BLaER1 (cell line): Measurements from ENCODE around the gene FGFBP1.
A peak's percentile ranks its signal among the peaks of the same experiment; 100 is the strongest.

ENCODE experiments used
- H3K27ac ChIP-seq: shearing (Covaris generic); formaldehyde crosslinking; 2 replicates; pipeline ENCODE4 v1.8.1; 2022
- H3K27me3 ChIP-seq: shearing (Covaris generic); formaldehyde crosslinking; 2 replicates; pipeline ENCODE4 v1.8.1; 2022
- H3K36me3 ChIP-seq: shearing (Covaris generic); formaldehyde crosslinking; 2 replicates; pipeline ENCODE4 v1.8.1; 2022
- H3K4me1 ChIP-seq: shearing (Covaris generic); formaldehyde crosslinking; 2 replicates; pipeline ENCODE4 v1.8.1; 2022
- H3K4me2 ChIP-seq: shearing (Covaris generic); formaldehyde crosslinking; 2 replicates; pipeline ENCODE4 v1.8.1; 2022
- H3K4me3 ChIP-seq: shearing (Covaris generic); formaldehyde crosslinking; 2 replicates; pipeline ENCODE4 v1.8.1; 2022
- H3K9ac ChIP-seq: shearing (Covaris generic); formaldehyde crosslinking; 2 replicates; pipeline ENCODE4 v1.8.1; 2022
- H3K9me3 ChIP-seq: shearing (Covaris generic); formaldehyde crosslinking; 2 replicates; pipeline ENCODE4 v1.8.1; 2022
- H4K20me1 ChIP-seq: shearing (Covaris generic); formaldehyde crosslinking; 2 replicates; pipeline ENCODE4 v1.8.1; 2022
- Cebpa-rat ChIP-seq: shearing (Covaris generic); IDR thresholded peaks from 2 replicates; pipeline ENCODE4 v1.8.1; 2022

FGFBP1 gene

GRCh38 chr4:15947684-15948083 lies 9.1 kb upstream of the FGFBP1 start:
- Histone ChIP-seq H3K9me3 (peaks cover under 1% of the 10 kb centered on the region; the same call in 1 of the 2 replicates), H3K36me3 (no peaks in the 10 kb centered on the region), H3K9ac (no peak overlapping the region), H3K4me3 (no peak overlapping the region), H3K27me3 (no peaks in the 10 kb centered on the region), H3K4me2 (no peak overlapping the region), H4K20me1 (no peaks in the 10 kb centered on the region), H3K4me1 (no peaks in the 10 kb centered on the region), H3K27ac (no peak overlapping the region)
- TF ChIP-seq Cebpa-rat: no peak

GRCh38 chr4:15945516-15945915 lies 7.0 kb upstream of the FGFBP1 start:
- no peaks in the 10 kb centered on the region for H3K27me3 ChIP-seq
- no peak for TF ChIP-seq Cebpa-rat
- H3K9ac ChIP-seq: no peak overlapping the region
- no peaks in the 10 kb centered on the region for H4K20me1 ChIP-seq
- H3K9me3 ChIP-seq: no peaks in the 10 kb centered on the region
- H3K27ac ChIP-seq: no peak overlapping the region
- no peaks in the 10 kb centered on the region for H3K4me1 ChIP-seq
- no peak overlapping the region for H3K4me3 ChIP-seq
- no peak overlapping the region for H3K4me2 ChIP-seq
- H3K36me3 ChIP-seq: no peaks in the 10 kb centered on the region

GRCh38 chr4:15944895-15945294 lies 6.4 kb upstream of the FGFBP1 start:
- no peak for TF ChIP-seq Cebpa-rat
- no peaks in the 10 kb centered on the region for H3K36me3 ChIP-seq
- H3K27ac ChIP-seq: no peak overlapping the region
- H4K20me1 ChIP-seq: no peaks in the 10 kb centered on the region
- no peaks in the 10 kb centered on the region for H3K4me1 ChIP-seq
- no peaks in the 10 kb centered on the region for H3K27me3 ChIP-seq
- no peak overlapping the region for H3K4me3 ChIP-seq
- H3K9ac ChIP-seq: no peak overlapping the region
- no peak overlapping the region for H3K4me2 ChIP-seq
- H3K9me3 ChIP-seq: no peaks in the 10 kb centered on the region

GRCh38 chr4:15942283-15942682 lies 3.7 kb upstream of the FGFBP1 start:
- no peak overlapping the region for H3K9ac ChIP-seq
- H3K4me3 ChIP-seq: no peak overlapping the region
- H3K9me3 ChIP-seq: no peaks in the 10 kb centered on the region
- H3K27ac ChIP-seq: no peak overlapping the region
- H3K4me2 ChIP-seq: no peak overlapping the region
- H3K27me3 ChIP-seq: no peaks in the 10 kb centered on the region
- TF ChIP-seq Cebpa-rat: no peak
- no peaks in the 10 kb centered on the region for H3K36me3 ChIP-seq
- H4K20me1 ChIP-seq: no peaks in the 10 kb centered on the region
- no peaks in the 10 kb centered on the region for H3K4me1 ChIP-seq

- Histone ChIP-seq H3K36me3 (no peaks in the 10 kb centered on the region), H3K27ac (no peak overlapping the region), H3K9ac (no peak overlapping the region), H3K4me2 (no peak overlapping the region), H3K27me3 (no peaks in the 10 kb centered on the region), H4K20me1 (no peaks in the 10 kb centered on the region), H3K9me3 (peaks cover 3% of the 10 kb centered on the region; the same call in 1 of the 2 replicates), H3K4me3 (no peak overlapping the region), H3K4me1 (no peaks in the 10 kb centered on the region)
- no peak for TF ChIP-seq Cebpa-rat
These were observed 358 bp downstream of the FGFBP1 start for GRCh38 chr4:15938182-15938581.

GRCh38 chr4:15936495-15936894 lies 2.0 kb downstream of the FGFBP1 start:
- H3K27me3 ChIP-seq: no peaks in the 10 kb centered on the region
- H3K36me3 ChIP-seq: no peaks in the 10 kb centered on the region
- H3K27ac ChIP-seq: no peak overlapping the region
- H3K4me2 ChIP-seq: no peak overlapping the region
- TF ChIP-seq Cebpa-rat: no peak
- H3K9ac ChIP-seq: no peak overlapping the region
- no peak overlapping the region for H3K4me3 ChIP-seq
- peaks cover 20% of the 10 kb centered on the region for H3K9me3 ChIP-seq
- peaks cover 5% of the 10 kb centered on the region for H3K4me1 ChIP-seq
- H4K20me1 ChIP-seq: no peaks in the 10 kb centered on the region

- Histone ChIP-seq H3K36me3 (no peaks in the 10 kb centered on the region), H3K4me2 (no peak overlapping the region), H3K27me3 (no peaks in the 10 kb centered on the region), H3K9ac (no peak overlapping the region), H3K27ac (no peak overlapping the region), H3K9me3 (peaks cover 21% of the 10 kb centered on the region), H3K4me1 (peaks cover 13% of the 10 kb centered on the region), H3K4me3 (no peak overlapping the region), H4K20me1 (no peaks in the 10 kb centered on the region)
- no peak for TF ChIP-seq Cebpa-rat
These were observed 2.8 kb downstream of the FGFBP1 start for GRCh38 chr4:15935504-15936402.

- Histone ChIP-seq H3K4me3 (no peak overlapping the region), H3K4me2 (no peak overlapping the region), H3K4me1 (peaks cover 28% of the 10 kb centered on the region), H3K27me3 (no peaks in the 10 kb centered on the region), H3K27ac (no peak overlapping the region), H3K36me3 (no peaks in the 10 kb centered on the region), H4K20me1 (no peaks in the 10 kb centered on the region), H3K9ac (no peak overlapping the region), H3K9me3 (peaks cover 21% of the 10 kb centered on the region)
- TF ChIP-seq Cebpa-rat: no peak
These were observed 4.3 kb downstream of the FGFBP1 start for GRCh38 chr4:15934259-15934658.

- peak overlapping the region; percentile 79 for H3K4me2 ChIP-seq
- peaks cover 21% of the 10 kb centered on the region for H3K9me3 ChIP-seq
- TF ChIP-seq Cebpa-rat: no peak
- H3K27ac ChIP-seq: peak overlapping the region; percentile 78; the same call in 1 of the 2 replicates
- no peak overlapping the region for H3K4me3 ChIP-seq
- no peaks in the 10 kb centered on the region for H3K27me3 ChIP-seq
- peaks cover 43% of the 10 kb centered on the region for H3K4me1 ChIP-seq
- no peaks in the 10 kb centered on the region for H3K36me3 ChIP-seq
- no peaks in the 10 kb centered on the region for H4K20me1 ChIP-seq
- H3K9ac ChIP-seq: no peak overlapping the region
These were observed 6.9 kb downstream of the FGFBP1 start for GRCh38 chr4:15931451-15932210.

GRCh38 chr4:15930314-15930713 lies 8.2 kb downstream of the FGFBP1 start:
- H3K27me3 ChIP-seq: no peaks in the 10 kb centered on the region
- peak overlapping the region; percentile 17; the same call in 1 of the 2 replicates for H3K9ac ChIP-seq
- no peak for TF ChIP-seq Cebpa-rat
- peaks cover 43% of the 10 kb centered on the region for H3K4me1 ChIP-seq
- peak overlapping the region; percentile 79 for H3K4me2 ChIP-seq
- no peaks in the 10 kb centered on the region for H3K36me3 ChIP-seq
- peak overlapping the region; percentile 78 for H3K27ac ChIP-seq
- H3K9me3 ChIP-seq: peaks cover 21% of the 10 kb centered on the region
- H3K4me3 ChIP-seq: 0 out of 2 replicates have a peak overlapping the region, but pooled peaks have one; percentile 15
- no peaks in the 10 kb centered on the region for H4K20me1 ChIP-seq
